Bronchial epithelial cell (primary cell): ENCODE data around the gene TP73. TPM values are rescaled to one million over a fixed set of nuclear protein-coding genes. Genes with fewer than 3 reads are reported as not detected.

Source experiments
- DNase-seq: peaks from one replicate; pipeline ENCODE4 v3.0.0-alpha.2; 2010; ENCODE audit warnings: low read depth
- FAIRE-seq: peaks from 2 replicates; lab custom pipeline; 2011; peaks lifted over from hg19 to GRCh38; lab: Jason Lieb, UNC
- H3K27me3 ChIP-seq: 2 replicates; pipeline ENCODE4 v1.5.1; 2011; ENCODE audit warnings: low read length; ENCODE audit not compliant: control insufficient read depth, insufficient read depth
- H3K36me3 ChIP-seq: 2 replicates; pipeline ENCODE4 v1.5.1; 2011; ENCODE audit warnings: low read length; ENCODE audit not compliant: control insufficient read depth, insufficient read depth
- H3K4me3 ChIP-seq: 2 replicates; pipeline ENCODE4 v1.5.1; 2011; ENCODE audit warnings: mild to moderate bottlenecking, low read depth, low read length, control low read depth
- CTCF ChIP-seq: IDR thresholded peaks from 2 replicates; pipeline ENCODE4 v1.5.1; 2011; ENCODE audit warnings: mild to moderate bottlenecking, moderate library complexity, low read length, control low read depth, inconsistent platforms; ENCODE audit not compliant: insufficient read depth, severe bottlenecking
- total RNA-seq: library from RNA; depleted of rRNA; stranded (reverse); fragments of >200 nt; gene quantifications from 2 replicates; pipeline ENCODE4 v1.2.1, GENCODE V29; 2014

Gene TP73
- total RNA-seq, 1 donor from 2014 or later, result under 0.01 TPM

GRCh38 chr1:3672971-3673361 lies 20.6 kb downstream of the TP73 start:
- Histone ChIP-seq H3K27me3 (peaks cover under 1% of the 10 kb centered on the region), H3K36me3 (no peaks in the 10 kb centered on the region), H3K4me3 (no peak overlapping the region)
- TF ChIP-seq CTCF, result no peak
- DNase-seq, result no peak
- FAIRE-seq, result no peak

DNA sequence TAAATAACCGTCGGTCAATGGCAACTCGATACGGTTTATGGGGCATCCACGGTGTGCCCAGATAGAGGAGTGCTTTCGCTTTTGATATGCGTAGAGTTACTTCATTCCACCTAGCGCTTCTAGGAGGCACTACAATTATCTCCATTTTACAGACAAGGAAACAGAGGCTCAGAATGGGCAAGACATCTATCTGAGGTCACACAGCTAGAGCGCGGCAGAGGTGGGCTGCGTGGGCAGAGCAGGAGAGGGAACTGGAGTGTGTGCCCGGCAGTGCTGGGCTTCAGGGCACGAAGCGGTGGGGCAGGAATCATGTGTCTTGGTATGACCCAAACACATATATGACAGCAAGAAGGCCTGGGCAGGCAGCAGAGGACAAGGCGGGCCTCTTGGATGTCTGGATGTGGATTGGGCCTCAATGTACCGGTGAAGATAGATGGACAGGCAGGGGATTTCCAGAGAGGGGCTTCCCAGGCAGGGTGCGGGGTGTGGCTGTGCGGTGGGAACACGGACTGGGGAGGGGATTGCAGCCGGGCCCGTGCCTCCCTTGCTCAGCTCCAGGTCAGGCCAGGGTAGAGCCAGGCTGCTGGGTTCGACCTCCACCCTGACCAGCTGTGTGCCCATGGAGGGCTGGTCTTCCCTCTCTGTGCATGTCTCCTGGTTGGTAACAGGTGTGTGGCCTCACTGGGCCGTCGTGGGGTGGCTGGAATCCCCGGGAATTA lies 21.2 kb downstream of the TP73 start:
- H3K36me3 ChIP-seq, result no peaks in the 10 kb centered on the region
- H3K4me3 ChIP-seq, result no peak overlapping the region
- no peak for FAIRE-seq
- no peak for TF ChIP-seq CTCF
- no peak for DNase-seq
- no peaks in the 10 kb centered on the region for H3K27me3 ChIP-seq

DNA sequence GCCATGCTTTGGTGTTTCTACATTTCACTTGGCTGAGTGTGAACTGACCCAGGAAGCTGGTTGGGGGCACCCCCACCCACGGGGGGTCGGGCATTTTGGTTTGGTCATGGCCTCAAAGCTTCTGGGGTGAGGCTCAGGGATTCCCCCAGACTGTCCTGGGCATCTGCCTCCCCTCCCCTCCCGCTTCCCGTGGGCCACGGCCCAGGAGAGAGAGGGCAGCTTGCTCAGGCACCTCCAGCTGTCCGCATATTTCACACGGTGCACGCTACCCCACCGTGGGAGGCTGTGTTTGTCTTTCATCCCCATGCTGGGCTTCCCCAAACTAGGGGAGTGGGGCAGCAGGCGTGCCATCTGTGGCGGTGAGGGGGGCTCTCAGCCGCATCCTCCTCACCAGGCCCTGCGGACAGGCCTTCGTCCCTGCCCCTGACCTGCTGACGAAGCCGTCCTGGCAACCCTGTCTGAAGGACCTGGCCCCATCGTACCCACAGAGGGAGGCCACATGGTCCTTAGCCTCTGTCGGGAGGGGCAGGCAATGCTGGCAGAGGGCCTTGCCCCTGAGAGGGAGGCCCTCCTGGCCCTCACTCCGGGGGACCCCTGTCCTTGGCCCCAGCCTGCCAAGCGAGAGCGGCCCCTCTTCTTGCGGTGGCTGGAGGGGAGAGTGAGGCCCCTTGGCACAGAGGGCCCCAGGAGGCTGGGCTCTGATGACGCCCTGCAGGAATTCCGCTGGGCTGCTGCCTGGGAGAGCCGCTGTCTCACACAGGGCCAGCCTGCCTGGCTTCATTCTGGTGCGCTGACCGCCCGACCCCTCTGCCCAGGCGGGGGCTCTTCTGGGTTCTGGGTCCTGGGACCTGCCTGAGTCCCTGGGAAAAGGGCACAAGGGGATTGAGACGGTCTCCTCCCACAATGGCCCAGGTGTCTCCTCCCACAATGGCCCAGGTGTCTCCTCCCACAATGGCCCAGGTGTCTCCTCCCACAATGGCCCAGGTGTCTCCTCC lies 22.1 kb downstream of the TP73 start:
- no peak for TF ChIP-seq CTCF
- DNase-seq, result no peak
- H3K27me3 ChIP-seq, result no peaks in the 10 kb centered on the region
- peak overlapping the region; percentile 13 for H3K4me3 ChIP-seq
- H3K36me3 ChIP-seq, result no peaks in the 10 kb centered on the region
- FAIRE-seq, result no peak

DNA sequence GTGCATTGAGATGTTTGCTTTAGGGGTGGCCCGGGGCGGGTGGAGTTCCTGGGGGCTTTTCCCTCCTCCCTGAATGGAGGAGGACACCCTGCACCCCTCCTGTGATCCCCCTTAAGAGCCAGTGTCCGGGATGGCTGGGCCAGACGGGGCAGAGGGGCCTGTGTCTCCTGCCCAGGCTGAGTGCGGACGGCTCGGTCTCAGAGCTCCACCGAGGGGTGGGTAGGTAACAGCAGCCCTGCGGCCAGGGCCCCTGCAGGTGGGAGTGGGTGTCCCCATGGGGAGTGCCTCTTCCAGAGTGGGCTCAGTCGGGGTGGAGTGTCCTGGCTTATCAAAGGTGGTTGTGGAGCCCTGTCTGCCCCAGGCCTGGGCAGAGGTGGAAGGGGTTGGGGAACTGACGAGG lies 23.1 kb downstream of the TP73 start:
- no peaks in the 10 kb centered on the region for H3K36me3 ChIP-seq
- DNase-seq, result no peak
- TF ChIP-seq CTCF, result no peak
- peak overlapping the region; percentile 12 for H3K4me3 ChIP-seq
- no peak for FAIRE-seq
- H3K27me3 ChIP-seq, result no peaks in the 10 kb centered on the region

DNA sequence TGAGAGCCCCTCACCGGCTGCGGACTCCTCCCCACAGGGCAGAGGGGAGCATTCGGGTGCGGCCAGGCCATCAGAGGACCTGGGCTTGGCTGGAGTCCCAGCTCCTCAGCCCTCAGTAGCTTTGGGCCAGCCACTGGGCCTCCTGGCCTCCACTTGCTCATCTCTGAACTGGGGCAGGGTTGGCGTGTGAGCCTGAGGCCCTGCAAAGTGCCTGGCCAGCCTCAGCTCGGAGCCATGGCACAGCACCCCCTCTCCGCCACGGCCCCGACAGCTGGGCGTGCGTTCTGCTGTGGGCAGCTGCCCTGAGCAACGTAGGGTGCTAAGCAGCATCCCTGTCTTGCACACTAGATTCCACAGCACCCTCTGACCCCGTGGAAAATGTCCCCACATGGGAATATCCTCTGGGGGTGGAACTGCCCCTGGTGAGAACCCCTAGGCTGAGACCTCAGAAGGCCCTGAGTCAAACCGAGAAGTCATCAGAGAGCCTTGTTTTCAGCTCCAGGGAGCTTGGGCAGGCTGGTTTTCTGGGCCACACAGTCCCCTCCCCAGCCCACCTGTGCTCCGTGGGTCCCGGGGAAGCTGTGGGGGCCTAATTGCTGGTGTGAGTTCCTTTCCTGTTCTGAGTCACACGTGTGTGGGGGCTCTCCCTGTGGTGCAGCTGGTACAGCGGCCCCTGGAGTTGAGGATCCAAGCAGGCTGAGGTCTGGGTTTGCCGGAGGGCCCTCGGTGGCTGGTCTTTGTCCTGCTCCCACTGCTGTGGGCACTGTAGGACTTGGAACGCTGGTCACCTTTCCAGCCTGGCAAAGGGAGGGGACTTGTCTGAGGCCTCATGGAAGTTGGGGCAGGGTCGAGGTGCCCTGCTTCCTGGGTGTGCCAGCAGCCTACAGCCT lies 24.5 kb downstream of the TP73 start:
- Histone ChIP-seq H3K27me3 (no peaks in the 10 kb centered on the region), H3K36me3 (no peaks in the 10 kb centered on the region), H3K4me3 (no peak overlapping the region)
- TF ChIP-seq CTCF, result no peak
- FAIRE-seq (no peak), DNase-seq (no peak)
